Omental fat pad (tissue), 4 donors: ENCODE measurements around the gene AKAP6. TPM values are rescaled to one million over a fixed set of nuclear protein-coding genes. Genes with fewer than 3 reads are reported as not detected.

Experiments used
- ATAC-seq: fragments of 150-250 bp; one replicate; pipeline ENCODE4 v1.9.1; 2016; ENCODE audit warnings: mild to moderate bottlenecking, moderate library complexity; ENCODE audit not compliant: low FRiP score
- DNase-seq: peaks from one replicate; pipeline ENCODE4 v3.0.0-alpha.2; 2019; ENCODE audit warnings: low spot score
- CTCF ChIP-seq, 3 donors: fragments of 450-650 bp; IDR thresholded peaks; one replicate each; pipeline ENCODE4 v1.5.1; 2016 to 2017; ENCODE audit warnings: antibody characterized with exemption in 3 of 3, mild to moderate bottlenecking in 3 of 3, moderate library complexity in 2 of 3
- total RNA-seq, 4 donors: library from RNA; depleted of rRNA; stranded (reverse); fragments of >200 nt; gene quantifications; one replicate each; pipeline ENCODE4 v1.1.0, GENCODE V29; 2016

Gene AKAP6
- total RNA-seq, 4 donors from 2014 or later: 3.3 to 8.7 (median 5.2) TPM

GRCh38 chr14:32692441-32692840 is 363.3 kb downstream of the AKAP6 start:
- DNase-seq: no peak
- TF ChIP-seq CTCF (IDR thresholded peaks at IDR 0.05): no peak
- no peak for ATAC-seq

GRCh38 chr14:32693114-32693513 is 364.0 kb downstream of the AKAP6 start:
- TF ChIP-seq CTCF (IDR thresholded peaks at IDR 0.05): no peak
- DNase-seq (no peak), ATAC-seq (no peak)

- TF ChIP-seq CTCF (IDR thresholded peaks at IDR 0.05): no peak
- no peak for ATAC-seq
- DNase-seq: no peak
Observed at GRCh38 chr14:32694795-32695449, 365.8 kb downstream of the AKAP6 start.

DNA sequence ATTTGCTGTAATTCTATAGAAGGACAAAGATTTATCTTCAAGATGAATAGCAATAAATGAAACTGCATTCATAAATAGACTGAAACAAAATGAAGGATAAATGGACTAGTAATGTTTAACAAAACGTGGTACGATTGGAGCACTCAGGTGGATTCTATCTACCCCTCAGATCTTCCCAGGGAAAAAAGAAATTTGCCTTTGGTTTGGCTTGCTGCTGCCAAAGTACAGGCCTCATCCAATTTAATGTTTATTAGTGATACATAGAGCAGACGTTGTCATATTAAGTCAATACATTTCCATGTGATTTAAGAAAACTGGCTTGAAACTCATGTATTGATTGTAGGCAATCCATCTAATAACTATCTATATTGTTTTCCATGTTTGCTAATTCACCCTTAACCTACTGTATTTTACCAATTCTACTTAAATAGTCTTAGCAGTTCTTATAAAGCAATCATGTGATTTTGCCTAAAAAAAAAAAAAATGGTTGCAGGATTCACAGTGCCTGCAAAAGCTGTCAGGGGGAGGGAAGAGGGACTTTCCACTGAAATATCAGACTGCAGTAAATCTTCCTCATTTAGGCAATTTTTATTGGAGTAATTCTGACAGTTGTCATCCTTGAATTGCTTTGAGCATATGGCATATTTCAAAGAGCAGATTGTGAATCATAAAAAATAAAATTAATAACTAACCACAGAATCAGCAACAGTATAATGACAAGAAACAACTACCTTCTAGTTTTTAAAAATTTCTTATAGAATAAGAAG is 367.4 kb downstream of the AKAP6 start:
- ATAC-seq (no peak), DNase-seq (no peak)
- TF ChIP-seq CTCF (IDR thresholded peaks at IDR 0.05): no peak

DNA sequence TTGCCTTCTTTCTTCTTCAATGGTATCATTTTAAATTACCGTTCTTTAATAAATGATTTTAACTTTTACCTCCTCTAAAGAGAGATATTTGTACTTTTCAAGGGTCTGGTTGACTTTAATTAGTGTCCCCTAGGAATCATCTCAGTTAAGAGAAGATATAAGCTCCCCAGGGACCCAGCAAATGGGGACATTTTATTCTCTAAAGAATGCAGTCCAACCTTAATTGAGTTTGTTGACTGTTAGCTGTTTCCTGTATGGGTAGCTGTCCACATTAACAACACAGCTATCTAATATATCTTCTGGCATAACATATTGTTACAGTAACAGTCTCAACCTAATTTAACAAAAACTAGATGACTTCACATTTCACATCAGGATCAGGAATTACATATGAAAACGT is 368.0 kb downstream of the AKAP6 start:
- DNase-seq (no peak), ATAC-seq (no peak)
- TF ChIP-seq CTCF (IDR thresholded peaks at IDR 0.05): no peak

GRCh38 chr14:32697704-32698103 is 368.6 kb downstream of the AKAP6 start:
- ATAC-seq: no peak
- no peak for DNase-seq
- no peak for TF ChIP-seq CTCF (IDR thresholded peaks at IDR 0.05)

DNA sequence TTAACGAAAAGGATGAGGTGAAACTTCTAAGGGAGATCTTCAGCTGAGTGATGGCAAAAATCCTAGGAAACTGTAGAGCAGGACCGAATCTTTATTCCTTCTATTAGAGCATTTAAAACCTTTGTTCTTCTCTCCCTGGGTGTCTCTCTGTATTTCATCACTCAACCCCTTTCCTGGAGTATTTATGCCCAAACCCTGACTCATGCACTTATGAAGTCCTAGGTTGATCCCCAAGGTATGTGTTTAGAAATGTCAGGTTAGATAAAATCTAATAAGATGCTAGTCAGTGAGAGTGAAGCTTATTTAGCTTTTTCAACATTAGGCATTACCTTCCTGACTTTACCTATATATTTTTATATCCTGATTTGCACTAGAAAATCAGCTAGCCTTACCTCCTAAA is 369.7 kb downstream of the AKAP6 start:
- no peak for DNase-seq
- no peak for ATAC-seq
- TF ChIP-seq CTCF (IDR thresholded peaks at IDR 0.05): no peak
